ENCODE measurements around the gene CHST3.

DNA sequence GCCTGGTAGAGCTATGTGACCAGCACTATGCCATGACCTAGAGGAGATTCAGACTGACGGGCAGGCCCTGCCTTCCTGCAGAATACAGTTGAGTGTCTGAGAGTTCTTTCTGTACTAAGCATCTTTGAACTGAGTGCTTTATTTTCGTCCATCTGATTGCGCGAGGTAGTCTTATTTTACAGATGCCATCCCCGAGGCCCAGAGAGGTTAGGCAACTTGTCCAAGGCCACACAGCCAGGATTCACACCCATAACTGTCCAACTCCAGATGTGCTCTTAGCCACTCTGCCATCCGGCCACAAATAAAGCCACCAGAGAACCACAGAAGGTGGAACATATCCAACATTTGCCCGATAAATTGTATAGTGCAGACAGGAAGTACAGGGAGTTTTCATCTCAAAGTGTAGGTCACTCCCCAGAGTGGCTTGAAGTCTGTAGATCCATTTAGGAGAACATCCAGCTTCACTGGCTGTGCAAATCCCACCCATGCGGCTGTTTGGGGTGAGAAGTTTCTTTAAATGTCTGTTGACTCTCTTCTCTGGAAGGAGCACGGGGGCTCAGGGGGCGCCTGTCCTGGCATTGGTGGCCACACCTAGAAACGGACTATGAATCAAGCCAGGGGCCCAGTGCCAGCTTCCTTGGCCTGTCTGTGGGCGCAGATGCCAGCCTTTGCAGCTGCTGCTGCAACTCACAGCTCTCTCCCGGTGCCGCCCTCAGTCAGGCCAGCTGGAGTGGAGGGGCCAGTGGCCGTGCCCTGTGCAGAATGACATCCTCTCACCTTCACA is 11.1 kb downstream of the CHST3 start:
- TF ChIP-seq CTCF (optimal IDR thresholded peaks at IDR 0.05 in 1 of 3, IDR thresholded peaks at IDR 0.05 in 1 of 3, conservative IDR thresholded peaks at IDR 0.05 in 1 of 3; ENCODE audit: extremely low read depth in 1 of 3, insufficient read depth in 2 of 3, low read length in 3 of 3) (no peak), EZH2 (IDR thresholded peaks at IDR 0.05; ENCODE audit: low read length) (no peak)

All from keratinocyte (primary cell).